Measurements from ENCODE around the gene RSBN1L. TPM values are rescaled to one million over a fixed set of nuclear protein-coding genes. Genes with fewer than 3 reads are reported as not detected.

The RSBN1L gene
- polyA plus RNA-seq, 1 donor (not counting 4 experiments of a cell fraction or from before 2014, with no cell fraction given): 9.6 TPM

- H3K9me3 ChIP-seq (ENCODE audit: control insufficient read depth, low read depth, low read length): no peaks in the 10 kb centered on the region
- DNase-seq (ENCODE audit: low read depth, low spot score) (no peak), FAIRE-seq (no peak)
- no peaks in the 10 kb centered on the region for H4K20me1 ChIP-seq (ENCODE audit: control insufficient read depth, extremely low read depth, insufficient read depth, low read length)
- H3K9me1 ChIP-seq (ENCODE audit: control insufficient read depth, extremely low read depth, insufficient read depth, low read length): no peaks in the 10 kb centered on the region
- no peak overlapping the region for H3K9ac ChIP-seq (ENCODE audit: control insufficient read depth, extremely low read depth, insufficient read depth, low read length)
- no peak overlapping the region for H2AFZ ChIP-seq (ENCODE audit: control insufficient read depth, low read length)
- TF ChIP-seq CTCF (optimal IDR thresholded peaks at IDR 0.05 in 1 of 3, IDR thresholded peaks at IDR 0.05 in 1 of 3, conservative IDR thresholded peaks at IDR 0.05 in 1 of 3; ENCODE audit: extremely low read depth in 1 of 3, insufficient read depth in 2 of 3, low read length in 3 of 3): no peak
- no peak for TF ChIP-seq EZH2 (IDR thresholded peaks at IDR 0.05; ENCODE audit: low read length)
- peaks cover 7% of the 10 kb centered on the region for H3K79me2 ChIP-seq (ENCODE audit: control insufficient read depth, insufficient read depth, low read length)
- no peak overlapping the region for H3K4me2 ChIP-seq (ENCODE audit: control insufficient read depth, extremely low read depth, insufficient read depth, low read depth, low read length)
- no peak overlapping the region for H3K4me3 ChIP-seq (ENCODE audit: control insufficient read depth in 2 of 3, extremely low read depth in 1 of 3, insufficient read depth in 2 of 3, low read depth in 1 of 3, low read length in 3 of 3)
- no peaks in the 10 kb centered on the region for H3K27me3 ChIP-seq (ENCODE audit: control insufficient read depth, extremely low read depth, insufficient read depth, low read length)
- H3K4me1 ChIP-seq (ENCODE audit: control insufficient read depth, extremely low read depth, insufficient read depth, low read length): no peaks in the 10 kb centered on the region
- no peaks in the 10 kb centered on the region for H3K36me3 ChIP-seq (ENCODE audit: control insufficient read depth in 2 of 2, extremely low read depth in 1 of 2, insufficient read depth in 2 of 2, low read length in 2 of 2)
- no peak overlapping the region for H3K27ac ChIP-seq (ENCODE audit: control insufficient read depth, insufficient read depth, low read length)
- dilution Hi-C loops (cut with MboI; ENCODE audit: extremely low pct_ligation_motif_present, low sequenced_read_pairs): no loop called here
Measured at GRCh38 chr7:77753173-77753572, 56.9 kb downstream of the RSBN1L start.

- DNase-seq (ENCODE audit: low read depth, low spot score) (no peak), FAIRE-seq (no peak)
- no peak overlapping the region for H3K4me3 ChIP-seq (ENCODE audit: control insufficient read depth in 2 of 3, extremely low read depth in 1 of 3, insufficient read depth in 2 of 3, low read depth in 1 of 3, low read length in 3 of 3)
- H3K9me3 ChIP-seq (ENCODE audit: control insufficient read depth, low read depth, low read length): no peaks in the 10 kb centered on the region
- H3K36me3 ChIP-seq (ENCODE audit: control insufficient read depth in 2 of 2, extremely low read depth in 1 of 2, insufficient read depth in 2 of 2, low read length in 2 of 2): no peaks in the 10 kb centered on the region
- H3K27ac ChIP-seq (ENCODE audit: control insufficient read depth, insufficient read depth, low read length): no peak overlapping the region
- H2AFZ ChIP-seq (ENCODE audit: control insufficient read depth, low read length): no peak overlapping the region
- H3K27me3 ChIP-seq (ENCODE audit: control insufficient read depth, extremely low read depth, insufficient read depth, low read length): no peaks in the 10 kb centered on the region
- H3K79me2 ChIP-seq (ENCODE audit: control insufficient read depth, insufficient read depth, low read length): peaks cover 11% of the 10 kb centered on the region
- H3K4me1 ChIP-seq (ENCODE audit: control insufficient read depth, extremely low read depth, insufficient read depth, low read length): no peaks in the 10 kb centered on the region
- TF ChIP-seq CTCF (optimal IDR thresholded peaks at IDR 0.05 in 1 of 3, IDR thresholded peaks at IDR 0.05 in 1 of 3, conservative IDR thresholded peaks at IDR 0.05 in 1 of 3; ENCODE audit: extremely low read depth in 1 of 3, insufficient read depth in 2 of 3, low read length in 3 of 3): no peak
- H3K9ac ChIP-seq (ENCODE audit: control insufficient read depth, extremely low read depth, insufficient read depth, low read length): no peak overlapping the region
- H3K9me1 ChIP-seq (ENCODE audit: control insufficient read depth, extremely low read depth, insufficient read depth, low read length): no peaks in the 10 kb centered on the region
- H4K20me1 ChIP-seq (ENCODE audit: control insufficient read depth, extremely low read depth, insufficient read depth, low read length): no peaks in the 10 kb centered on the region
- H3K4me2 ChIP-seq (ENCODE audit: control insufficient read depth, extremely low read depth, insufficient read depth, low read depth, low read length): no peak overlapping the region
- dilution Hi-C loops (cut with MboI; ENCODE audit: extremely low pct_ligation_motif_present, low sequenced_read_pairs): no loop called here
Measured at GRCh38 chr7:77757589-77757988, 61.3 kb downstream of the RSBN1L start.

All from keratinocyte (primary cell).